ENCODE measurements around the gene MATN4. TPM values are rescaled to one million over a fixed set of nuclear protein-coding genes. Genes with fewer than 3 reads are reported as not detected.

Gene MATN4
- total RNA-seq, 2 donors from 2014 or later, result 0.20 to 0.46 TPM

GRCh38 chr20:45301824-45302271 is 6.3 kb downstream of the MATN4 start:
- H3K4me3 Mint-ChIP-seq, result no peak overlapping the region
- Histone ChIP-seq H3K36me3 (ENCODE audit: control insufficient read depth, insufficient read depth, low read length) (no peaks in the 10 kb centered on the region), H3K9ac (ENCODE audit: extremely low read depth, low read length, poor library complexity, severe bottlenecking) (no peak overlapping the region), H3K4me3 (ENCODE audit: low read length) (no peak overlapping the region), H3K27ac (ENCODE audit: low read depth, low read length) (no peak overlapping the region), H3K4me1 (ENCODE audit: control insufficient read depth, insufficient read depth, low read length) (peaks cover 4% of the 10 kb centered on the region), H3K27me3 (ENCODE audit: control insufficient read depth, insufficient read depth, low read length, poor library complexity, severe bottlenecking) (no peaks in the 10 kb centered on the region), H3K9me3 (ENCODE audit: control insufficient read depth, low read length) (no peaks in the 10 kb centered on the region)
- no peak overlapping the region for H3K27ac Mint-ChIP-seq
- H3K9me3 Mint-ChIP-seq, result no peaks in the 10 kb centered on the region
- no peak for TF ChIP-seq CTCF (conservative IDR thresholded peaks at IDR 0.05)
- DNase-seq, result no peak
- peaks cover 16% of the 10 kb centered on the region for H3K4me1 Mint-ChIP-seq
- H3K36me3 Mint-ChIP-seq (ENCODE audit: low read depth), result no peaks in the 10 kb centered on the region
- WGBS, 2 experiments (ENCODE audit: insufficient coverage in 1 of 2, insufficient read length in 1 of 2), result 87 to 91% methylated on average over 5 of the region's 5 CpGs
- H3K27me3 Mint-ChIP-seq (ENCODE audit: insufficient read depth), result peaks cover 32% of the 10 kb centered on the region

GRCh38 chr20:45300961-45301360 is 7.1 kb downstream of the MATN4 start:
- Mint-ChIP-seq H3K9me3 (peaks cover 4% of the 10 kb centered on the region), H3K27ac (no peak overlapping the region), H3K4me1 (peaks cover 13% of the 10 kb centered on the region), H3K36me3 (ENCODE audit: low read depth) (no peaks in the 10 kb centered on the region), H3K4me3 (no peak overlapping the region), H3K27me3 (ENCODE audit: insufficient read depth) (peaks cover 30% of the 10 kb centered on the region)
- WGBS, 2 experiments (ENCODE audit: insufficient coverage in 1 of 2, insufficient read length in 1 of 2), result 20 to 40% methylated on average over 1 to 4 of the region's 4 CpGs
- H3K9ac ChIP-seq (ENCODE audit: extremely low read depth, low read length, poor library complexity, severe bottlenecking), result no peak overlapping the region
- H3K4me3 ChIP-seq (ENCODE audit: low read length), result no peak overlapping the region
- H3K4me1 ChIP-seq (ENCODE audit: control insufficient read depth, insufficient read depth, low read length), result peaks cover 4% of the 10 kb centered on the region
- no peaks in the 10 kb centered on the region for H3K9me3 ChIP-seq (ENCODE audit: control insufficient read depth, low read length)
- TF ChIP-seq CTCF (conservative IDR thresholded peaks at IDR 0.05), result peak; percentile 78
- no peaks in the 10 kb centered on the region for H3K27me3 ChIP-seq (ENCODE audit: control insufficient read depth, insufficient read depth, low read length, poor library complexity, severe bottlenecking)
- DNase-seq, result peak; percentile 96
- no peaks in the 10 kb centered on the region for H3K36me3 ChIP-seq (ENCODE audit: control insufficient read depth, insufficient read depth, low read length)
- H3K27ac ChIP-seq (ENCODE audit: low read depth, low read length), result no peak overlapping the region

- H3K4me3 ChIP-seq (ENCODE audit: low read length), result no peak overlapping the region
- H3K9ac ChIP-seq (ENCODE audit: extremely low read depth, low read length, poor library complexity, severe bottlenecking), result no peak overlapping the region
- H3K27ac Mint-ChIP-seq, result no peak overlapping the region
- peaks cover 10% of the 10 kb centered on the region for H3K9me3 ChIP-seq (ENCODE audit: control insufficient read depth, low read length)
- H3K4me3 Mint-ChIP-seq, result no peak overlapping the region
- no peak for DNase-seq
- no peaks in the 10 kb centered on the region for H3K27me3 ChIP-seq (ENCODE audit: control insufficient read depth, insufficient read depth, low read length, poor library complexity, severe bottlenecking)
- H3K4me1 Mint-ChIP-seq, result peaks cover 10% of the 10 kb centered on the region
- no peak for TF ChIP-seq CTCF (conservative IDR thresholded peaks at IDR 0.05)
- peaks cover 13% of the 10 kb centered on the region for H3K9me3 Mint-ChIP-seq
- no peaks in the 10 kb centered on the region for H3K36me3 Mint-ChIP-seq (ENCODE audit: low read depth)
- no peak overlapping the region for H3K27ac ChIP-seq (ENCODE audit: low read depth, low read length)
- H3K4me1 ChIP-seq (ENCODE audit: control insufficient read depth, insufficient read depth, low read length), result peaks cover 4% of the 10 kb centered on the region
- H3K36me3 ChIP-seq (ENCODE audit: control insufficient read depth, insufficient read depth, low read length), result no peaks in the 10 kb centered on the region
- 91% methylated on average over 5 of the region's 6 CpGs; no CpG with 5 or more reads in 1 of the 2 experiments for WGBS, 2 experiments (ENCODE audit: insufficient coverage in 1 of 2, insufficient read length in 1 of 2)
- peaks cover 24% of the 10 kb centered on the region for H3K27me3 Mint-ChIP-seq (ENCODE audit: insufficient read depth)
Measured at GRCh38 chr20:45299786-45300185, 8.3 kb downstream of the MATN4 start.

Data from endodermal cell (in vitro differentiated cells).